Activated CD4-positive, alpha-beta T cell treated with anti-CD3 and anti-CD28 coated beads, Interleukin-2, Interleukin-6, amounts not matched to agents 100 ng/mL and 50 ng/mL, durations not matched to agents 16 hours and 8 hours (primary cell): ENCODE measurements around the gene BSDC1.
A peak's percentile ranks its signal among the peaks of the same experiment; 100 is the strongest.

Experiments
- DNase-seq: peaks from one replicate; pipeline ENCODE4 v3.0.0-alpha.2; 2020

The BSDC1 gene

GRCh38 chr1:32335790-32336590 is 58.3 kb downstream of the BSDC1 start, which contains the start of gene MARCKSL1:
TSS of gene MARCKSL1 (minus strand) at chr1:32336233. CDS start at chr1:32336033, 200 bp downstream.
- DNase-seq: peak; percentile 84

DNA sequence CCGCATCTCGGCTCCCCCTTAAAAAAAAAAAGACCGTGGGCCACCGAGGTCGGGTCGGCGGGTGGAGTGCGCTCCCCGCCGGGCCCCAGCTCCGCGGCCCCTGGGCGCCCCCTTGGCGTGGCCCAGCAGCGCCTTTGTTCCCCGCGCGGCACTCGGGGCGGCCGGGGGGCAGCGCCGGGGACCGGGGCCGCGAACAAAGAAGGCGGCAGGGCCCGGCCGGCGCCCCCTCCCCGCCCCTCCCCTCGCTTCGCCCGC is 58.8 kb downstream of the BSDC1 start:
- no peak for DNase-seq

GRCh38 chr1:32334864-32335534 is 59.2 kb downstream of the BSDC1 start:
- peak; percentile 50 for DNase-seq

GRCh38 chr1:32334274-32334861 is 59.9 kb downstream of the BSDC1 start:
- DNase-seq: no peak

- no peak for DNase-seq
These were observed 60.8 kb downstream of the BSDC1 start for GRCh38 chr1:32333251-32333963.

- no peak for DNase-seq
These were observed 61.8 kb downstream of the BSDC1 start for GRCh38 chr1:32332290-32333079.

GRCh38 chr1:32331549-32331948 is 62.7 kb downstream of the BSDC1 start:
- DNase-seq: no peak

GRCh38 chr1:32330558-32331151 is 63.6 kb downstream of the BSDC1 start:
- DNase-seq: no peak

GRCh38 chr1:32329931-32330466 is 64.2 kb downstream of the BSDC1 start:
- DNase-seq: no peak

- no peak for DNase-seq
These were observed 67.0 kb downstream of the BSDC1 start for GRCh38 chr1:32327204-32327603.

DNA sequence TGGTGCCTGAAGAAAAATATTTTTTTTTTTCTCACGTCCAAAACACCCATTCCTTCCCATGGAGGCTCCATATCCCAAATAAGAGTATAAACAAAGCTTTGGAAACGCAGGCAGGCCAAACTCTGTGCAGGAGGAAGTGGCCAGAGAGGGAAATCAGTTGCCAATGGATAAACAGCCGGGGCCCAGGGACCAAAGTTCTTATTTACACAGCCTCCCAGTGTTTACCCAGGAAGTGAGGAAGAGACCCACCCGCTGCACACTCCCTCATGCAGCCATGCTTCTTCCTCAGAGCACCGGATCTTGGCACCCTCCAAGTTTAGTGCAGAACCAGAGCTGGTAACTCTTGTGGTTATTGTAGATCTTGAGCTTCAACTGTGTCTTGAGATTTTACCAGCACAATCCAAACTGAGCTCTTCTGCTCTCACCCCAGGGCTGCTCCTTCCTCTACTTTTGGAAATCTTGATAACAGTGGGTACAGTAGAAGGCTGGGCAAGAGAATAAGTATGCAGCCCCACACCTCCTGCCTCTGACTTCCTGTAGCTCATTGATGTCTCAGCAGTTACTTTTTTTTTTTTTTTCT is 72.4 kb downstream of the BSDC1 start:
- peak; percentile 43 for DNase-seq

DNA sequence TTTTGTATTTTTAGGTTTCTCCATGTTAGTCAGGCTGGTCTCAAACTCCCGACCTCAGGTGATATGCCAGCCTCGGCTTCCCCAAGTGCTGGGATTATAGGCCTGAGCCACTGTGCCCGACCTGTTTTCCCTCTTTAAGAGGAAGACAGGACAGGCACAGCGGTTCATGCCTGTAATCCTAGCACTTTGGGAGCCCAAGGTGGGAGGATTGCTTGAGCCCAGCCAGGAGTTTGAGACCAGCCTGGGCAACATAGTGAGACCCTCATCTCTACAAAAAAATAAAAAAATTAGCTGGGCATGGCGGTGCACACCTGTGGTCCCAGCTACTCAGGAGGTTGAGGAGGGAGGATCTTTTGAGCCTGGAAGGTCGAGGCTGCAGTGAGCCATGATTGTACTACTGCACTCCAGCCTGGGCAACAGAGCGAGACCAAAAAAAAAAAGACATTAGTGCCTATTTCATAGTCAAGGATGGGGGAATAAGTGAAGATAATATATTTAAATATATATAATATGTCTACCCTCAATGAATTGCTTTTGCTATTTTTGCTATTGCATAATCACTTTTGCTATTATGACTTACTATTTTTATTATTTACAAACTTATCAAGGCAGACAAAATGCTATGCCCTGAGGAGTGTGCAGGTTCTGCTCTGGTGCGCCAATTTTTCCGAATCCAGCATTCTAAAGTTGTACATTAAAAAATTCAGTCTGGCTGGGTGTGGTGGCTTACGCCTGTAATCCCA is 75.9 kb downstream of the BSDC1 start:
- no peak for DNase-seq

- no peak for DNase-seq
These were observed 77.4 kb downstream of the BSDC1 start for GRCh38 chr1:32316903-32317277.
